ENCODE data around the gene SKAP1. TPM values are rescaled to one million over a fixed set of nuclear protein-coding genes. Genes with fewer than 3 reads are reported as not detected.

The SKAP1 gene
- total and polyA plus RNA-seq, 4 donors = 0.84 to 3.6 (median 3.1) TPM; not detected in 1

DNA sequence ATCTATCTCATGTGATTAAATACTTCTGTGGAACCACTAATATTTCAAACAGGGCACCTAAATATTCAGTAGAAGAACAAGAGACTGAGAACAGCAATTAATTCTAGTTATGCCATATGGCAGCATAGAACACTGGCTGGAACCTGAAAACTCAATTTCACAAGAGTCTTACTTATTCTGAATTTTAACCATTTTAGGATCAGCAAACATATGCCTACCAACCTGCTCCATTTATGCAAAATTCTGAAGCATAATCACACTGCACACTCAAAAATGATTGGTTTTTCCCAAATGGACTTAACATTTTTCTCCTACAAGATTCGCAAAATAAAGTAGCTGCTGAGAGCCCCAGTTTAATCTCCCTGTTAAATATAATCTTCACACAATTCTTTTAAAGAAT lies 43.2 kb downstream of the SKAP1 start:
- Histone ChIP-seq H3K4me3 (ENCODE audit: low read length in 2 of 2) (no peak overlapping the region), H3K4me1 (ENCODE audit: control insufficient read depth in 1 of 2, insufficient read depth in 2 of 2, low read length in 2 of 2) (no peaks in the 10 kb centered on the region), H3K27me3 (ENCODE audit: control insufficient read depth in 1 of 2, insufficient read depth in 2 of 2, low read length in 1 of 2) (no peaks in the 10 kb centered on the region), H3K9me3 (ENCODE audit: control insufficient read depth, low read length) (no peaks in the 10 kb centered on the region), H3K27ac (ENCODE audit: low read depth in 1 of 2, low read length in 2 of 2) (no peak overlapping the region), H3K36me3 (ENCODE audit: control insufficient read depth in 1 of 2, insufficient read depth in 2 of 2, low read length in 1 of 2) (no peaks in the 10 kb centered on the region)
- no peak for ATAC-seq (ENCODE audit: low FRiP score)
- intact Hi-C loops (cut with DNase I) = no loop called here
- DNase-seq = no peak
- 92 to 94% methylated on average over 1 of the region's 1 CpG for WGBS, 2 donors

DNA sequence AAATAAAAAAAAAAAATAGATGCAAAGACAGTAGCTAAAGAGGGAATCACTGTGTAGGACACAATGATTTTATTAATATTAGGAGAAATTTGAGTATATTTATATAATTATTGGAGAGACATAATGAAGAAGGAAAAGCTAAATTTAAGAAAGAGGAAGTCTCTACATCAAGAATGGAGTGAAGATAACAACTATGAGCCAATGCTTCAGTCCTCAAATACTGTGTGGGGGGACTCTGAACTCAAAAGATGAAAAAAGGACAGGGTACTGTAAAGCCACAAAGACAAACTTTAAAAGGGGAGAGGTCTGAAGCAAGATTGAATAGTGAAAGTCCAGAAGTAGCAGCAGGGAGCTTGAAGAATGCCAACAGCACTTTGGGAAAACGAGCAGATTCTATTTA lies 44.7 kb downstream of the SKAP1 start:
- intact Hi-C loops (cut with DNase I) = no loop called here
- 56 to 64% methylated on average over 1 of the region's 1 CpG for WGBS, 2 donors
- no peaks in the 10 kb centered on the region for H3K27me3 ChIP-seq (ENCODE audit: control insufficient read depth in 1 of 2, insufficient read depth in 2 of 2, low read length in 1 of 2)
- DNase-seq = no peak
- H3K36me3 ChIP-seq (ENCODE audit: control insufficient read depth in 1 of 2, insufficient read depth in 2 of 2, low read length in 1 of 2) = no peaks in the 10 kb centered on the region
- H3K4me1 ChIP-seq (ENCODE audit: control insufficient read depth in 1 of 2, insufficient read depth in 2 of 2, low read length in 2 of 2) = no peaks in the 10 kb centered on the region
- ATAC-seq (ENCODE audit: low FRiP score) = no peak
- H3K27ac ChIP-seq (ENCODE audit: low read depth in 1 of 2, low read length in 2 of 2) = no peak overlapping the region
- no peak overlapping the region for H3K4me3 ChIP-seq (ENCODE audit: low read length in 2 of 2)
- H3K9me3 ChIP-seq (ENCODE audit: control insufficient read depth, low read length) = no peaks in the 10 kb centered on the region

DNA sequence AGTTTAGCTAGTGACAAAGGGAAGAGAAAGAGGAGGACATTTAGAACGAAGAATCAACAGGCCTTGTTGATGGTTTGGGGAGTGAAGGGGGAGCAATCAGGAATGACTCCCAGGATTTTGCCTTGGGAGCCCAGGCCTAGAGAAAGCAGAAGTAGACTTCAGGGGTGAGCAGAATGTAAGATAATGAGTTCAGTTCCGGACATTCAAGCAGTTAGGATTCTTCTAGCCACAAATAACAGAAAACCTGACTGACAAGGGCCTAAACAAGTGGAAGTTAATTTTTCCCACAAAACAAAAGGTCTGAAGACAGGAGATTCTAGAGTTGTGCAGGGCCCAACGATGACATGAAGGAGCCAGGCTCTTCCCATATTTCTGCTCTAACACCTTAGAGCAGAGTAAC lies 45.9 kb downstream of the SKAP1 start:
- H3K4me3 ChIP-seq (ENCODE audit: low read length in 2 of 2) = no peak overlapping the region
- 91 to 100% methylated on average over 3 of the region's 3 CpGs for WGBS, 2 donors
- no peaks in the 10 kb centered on the region for H3K4me1 ChIP-seq (ENCODE audit: control insufficient read depth in 1 of 2, insufficient read depth in 2 of 2, low read length in 2 of 2)
- H3K27ac ChIP-seq (ENCODE audit: low read depth in 1 of 2, low read length in 2 of 2) = no peak overlapping the region
- DNase-seq = no peak
- H3K9me3 ChIP-seq (ENCODE audit: control insufficient read depth, low read length) = no peaks in the 10 kb centered on the region
- intact Hi-C loops (cut with DNase I) = no loop called here
- no peak for ATAC-seq (ENCODE audit: low FRiP score)
- no peaks in the 10 kb centered on the region for H3K36me3 ChIP-seq (ENCODE audit: control insufficient read depth in 1 of 2, insufficient read depth in 2 of 2, low read length in 1 of 2)
- no peaks in the 10 kb centered on the region for H3K27me3 ChIP-seq (ENCODE audit: control insufficient read depth in 1 of 2, insufficient read depth in 2 of 2, low read length in 1 of 2)

DNA sequence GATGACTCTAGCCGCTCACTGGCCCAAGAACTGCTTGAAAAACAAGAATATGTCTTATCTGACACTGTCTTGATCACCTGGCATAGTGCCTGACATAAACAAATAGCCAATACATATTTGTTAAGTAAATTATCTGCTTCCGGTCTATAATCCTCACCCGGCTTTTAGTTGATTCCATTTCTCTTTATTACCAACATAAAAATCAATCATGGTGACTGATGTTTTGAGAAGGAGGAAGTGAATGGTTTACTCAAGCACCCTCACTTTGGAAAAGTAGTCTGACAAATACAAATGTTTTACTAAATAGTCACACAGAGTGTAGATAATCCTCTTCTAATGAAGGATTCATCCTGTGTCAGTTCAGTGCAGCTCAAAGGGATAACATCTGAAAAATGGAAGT lies 47.0 kb downstream of the SKAP1 start:
- Histone ChIP-seq H3K36me3 (ENCODE audit: control insufficient read depth in 1 of 2, insufficient read depth in 2 of 2, low read length in 1 of 2) (no peaks in the 10 kb centered on the region), H3K9me3 (ENCODE audit: control insufficient read depth, low read length) (no peaks in the 10 kb centered on the region), H3K4me1 (ENCODE audit: control insufficient read depth in 1 of 2, insufficient read depth in 2 of 2, low read length in 2 of 2) (no peaks in the 10 kb centered on the region), H3K27ac (ENCODE audit: low read depth in 1 of 2, low read length in 2 of 2) (no peak overlapping the region), H3K27me3 (ENCODE audit: control insufficient read depth in 1 of 2, insufficient read depth in 2 of 2, low read length in 1 of 2) (no peaks in the 10 kb centered on the region), H3K4me3 (ENCODE audit: low read length in 2 of 2) (no peak overlapping the region)
- no peak for ATAC-seq (ENCODE audit: low FRiP score)
- WGBS, 2 donors = 83 to 86% methylated on average over 3 of the region's 3 CpGs
- no peak for DNase-seq
- intact Hi-C loops (cut with DNase I) = no loop called here

DNA sequence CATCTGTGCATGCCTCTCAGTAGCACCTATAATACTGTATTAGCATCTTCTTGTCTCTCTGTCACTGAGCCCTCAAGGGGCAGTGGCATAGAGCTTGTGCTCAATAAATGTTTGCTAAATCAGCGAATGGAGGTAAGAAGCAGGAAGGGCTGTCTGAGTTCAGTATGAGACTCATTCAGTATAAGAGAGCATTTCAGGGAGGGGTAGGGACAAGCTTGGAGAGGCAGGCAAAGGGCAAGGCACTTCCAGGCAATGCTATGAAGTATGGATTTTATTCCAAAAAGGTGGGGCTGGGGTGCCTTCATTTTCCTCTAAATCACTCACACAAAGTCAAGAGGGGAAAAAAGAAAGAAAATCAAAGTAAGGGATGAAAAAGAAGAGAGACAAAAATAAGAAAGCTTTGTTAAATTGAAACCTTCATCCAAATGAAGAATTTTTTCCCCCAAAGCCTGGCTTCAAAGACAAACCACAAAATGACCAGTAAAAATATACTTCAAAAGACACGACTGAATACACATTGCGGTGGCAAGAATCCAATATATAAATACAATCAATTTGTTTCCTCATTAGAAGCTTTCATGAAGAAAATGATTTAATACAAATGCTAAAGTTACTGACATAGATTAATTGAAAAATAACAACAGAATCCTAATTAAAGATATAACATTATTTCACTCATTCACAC lies 51.2 kb downstream of the SKAP1 start:
- no peaks in the 10 kb centered on the region for H3K27me3 ChIP-seq (ENCODE audit: control insufficient read depth in 1 of 2, insufficient read depth in 2 of 2, low read length in 1 of 2)

DNA sequence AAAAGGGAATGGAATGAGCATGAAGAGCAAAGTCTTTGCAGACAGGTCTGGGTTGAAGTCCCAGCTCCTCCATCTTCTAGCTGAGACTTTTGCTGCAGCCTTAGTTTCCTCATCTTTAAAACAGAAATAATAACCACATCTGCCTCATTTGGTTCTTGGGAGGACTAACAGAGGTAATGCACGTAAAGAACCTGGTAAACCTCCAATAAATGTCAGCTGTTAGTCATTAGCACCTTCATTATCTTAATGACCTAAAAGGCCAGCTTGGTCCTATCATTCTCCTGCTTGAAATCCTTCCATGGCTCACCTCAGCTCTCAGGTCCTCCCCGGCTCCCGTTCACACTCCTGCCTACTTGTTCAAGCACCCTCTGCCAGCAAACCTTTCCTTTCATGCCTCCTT lies 51.8 kb downstream of the SKAP1 start:
- DNase-seq (no peak), ATAC-seq (ENCODE audit: low FRiP score) (no peak)
- WGBS, 2 donors = 67 to 70% methylated on average over 3 of the region's 3 CpGs
- intact Hi-C loops (cut with DNase I) = no loop called here
- no peak overlapping the region for H3K4me3 ChIP-seq (ENCODE audit: low read length in 2 of 2)
- H3K4me1 ChIP-seq (ENCODE audit: control insufficient read depth in 1 of 2, insufficient read depth in 2 of 2, low read length in 2 of 2) = no peaks in the 10 kb centered on the region
- H3K27ac ChIP-seq (ENCODE audit: low read depth in 1 of 2, low read length in 2 of 2) = no peak overlapping the region
- H3K9me3 ChIP-seq (ENCODE audit: control insufficient read depth, low read length) = no peaks in the 10 kb centered on the region
- H3K36me3 ChIP-seq (ENCODE audit: control insufficient read depth in 1 of 2, insufficient read depth in 2 of 2, low read length in 1 of 2) = no peaks in the 10 kb centered on the region
- H3K27me3 ChIP-seq (ENCODE audit: control insufficient read depth in 1 of 2, insufficient read depth in 2 of 2, low read length in 1 of 2) = no peaks in the 10 kb centered on the region

More for the DNA sequence above, 51.2 kb downstream of the SKAP1 start:
- no peak for DNase-seq
- no peak overlapping the region for H3K4me3 ChIP-seq (ENCODE audit: low read length in 2 of 2)
- ATAC-seq (ENCODE audit: low FRiP score) = no peak
- intact Hi-C loops (cut with DNase I) = no loop called here
- WGBS, 2 donors = 72 to 76% methylated on average over 3 of the region's 3 CpGs
- no peaks in the 10 kb centered on the region for H3K36me3 ChIP-seq (ENCODE audit: control insufficient read depth in 1 of 2, insufficient read depth in 2 of 2, low read length in 1 of 2)
- H3K9me3 ChIP-seq (ENCODE audit: control insufficient read depth, low read length) = no peaks in the 10 kb centered on the region
- no peak overlapping the region for H3K27ac ChIP-seq (ENCODE audit: low read depth in 1 of 2, low read length in 2 of 2)
- no peaks in the 10 kb centered on the region for H3K4me1 ChIP-seq (ENCODE audit: control insufficient read depth in 1 of 2, insufficient read depth in 2 of 2, low read length in 2 of 2)

DNA sequence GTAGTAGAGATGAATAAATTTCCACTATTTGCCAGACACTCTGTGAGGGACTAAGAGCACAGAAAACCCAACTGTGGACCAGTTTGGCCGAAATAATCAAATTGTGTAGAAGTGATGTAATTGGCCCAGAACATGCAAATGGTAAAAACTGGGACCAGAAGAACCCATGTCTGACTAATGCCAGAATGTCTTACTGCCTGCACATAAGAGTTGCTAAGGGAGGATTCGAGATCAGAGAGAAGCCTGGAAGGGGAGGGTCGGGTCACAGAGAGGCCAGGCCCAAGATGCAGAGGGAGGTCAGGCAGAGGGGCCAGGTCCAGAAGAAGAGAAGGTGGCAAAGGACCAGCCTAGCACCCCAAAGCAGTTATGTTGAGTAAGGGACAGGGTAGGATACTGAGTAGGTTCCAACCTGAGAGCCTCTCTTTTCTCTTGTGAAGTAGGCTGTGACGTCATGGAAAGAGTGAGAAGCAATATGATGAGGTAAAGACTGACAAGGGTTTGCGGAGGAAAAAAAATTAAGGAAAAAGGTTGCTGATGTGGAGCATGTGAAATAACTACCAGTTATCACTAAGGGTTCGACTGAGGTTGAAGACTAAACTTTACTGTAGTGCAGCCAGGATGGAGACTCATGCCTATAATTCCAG lies 53.2 kb downstream of the SKAP1 start:
- Histone ChIP-seq H3K4me1 (ENCODE audit: control insufficient read depth in 1 of 2, insufficient read depth in 2 of 2, low read length in 2 of 2) (no peaks in the 10 kb centered on the region), H3K36me3 (ENCODE audit: control insufficient read depth in 1 of 2, insufficient read depth in 2 of 2, low read length in 1 of 2) (no peaks in the 10 kb centered on the region), H3K27me3 (ENCODE audit: control insufficient read depth in 1 of 2, insufficient read depth in 2 of 2, low read length in 1 of 2) (no peaks in the 10 kb centered on the region), H3K27ac (ENCODE audit: low read depth in 1 of 2, low read length in 2 of 2) (no peak overlapping the region), H3K9me3 (ENCODE audit: control insufficient read depth, low read length) (no peaks in the 10 kb centered on the region), H3K4me3 (ENCODE audit: low read length in 2 of 2) (no peak overlapping the region)
- DNase-seq (no peak), ATAC-seq (ENCODE audit: low FRiP score) (no peak)
- WGBS, 2 donors = 79 to 82% methylated on average over 6 of the region's 6 CpGs
- intact Hi-C loops (cut with DNase I) = no loop called here

DNA sequence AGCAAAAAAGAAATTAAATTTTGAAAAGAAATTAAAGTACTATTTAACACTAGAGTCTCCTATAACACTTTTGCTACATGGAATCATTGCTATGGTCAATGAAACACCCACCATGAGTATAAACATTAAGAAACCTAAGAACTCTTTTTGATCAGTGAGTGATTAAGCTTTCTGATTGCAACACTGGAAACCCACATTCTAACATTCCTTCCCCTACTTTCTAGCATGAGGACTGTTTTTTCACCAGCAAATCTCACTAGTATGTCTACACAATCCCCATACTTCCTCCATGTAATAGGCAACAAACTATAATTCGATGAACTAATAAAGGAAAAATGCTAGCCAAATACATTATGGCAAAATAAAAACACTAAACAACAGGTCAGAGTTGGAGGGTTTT lies 54.7 kb downstream of the SKAP1 start:
- no peak overlapping the region for H3K4me3 ChIP-seq (ENCODE audit: low read length in 2 of 2)
- ATAC-seq (ENCODE audit: low FRiP score) = no peak
- H3K4me1 ChIP-seq (ENCODE audit: control insufficient read depth in 1 of 2, insufficient read depth in 2 of 2, low read length in 2 of 2) = no peaks in the 10 kb centered on the region
- WGBS, 2 donors = 57 to 71% methylated on average over 1 of the region's 1 CpG
- intact Hi-C loops (cut with DNase I) = no loop called here
- H3K9me3 ChIP-seq (ENCODE audit: control insufficient read depth, low read length) = no peaks in the 10 kb centered on the region
- no peak overlapping the region for H3K27ac ChIP-seq (ENCODE audit: low read depth in 1 of 2, low read length in 2 of 2)
- no peaks in the 10 kb centered on the region for H3K27me3 ChIP-seq (ENCODE audit: control insufficient read depth in 1 of 2, insufficient read depth in 2 of 2, low read length in 1 of 2)
- H3K36me3 ChIP-seq (ENCODE audit: control insufficient read depth in 1 of 2, insufficient read depth in 2 of 2, low read length in 1 of 2) = no peaks in the 10 kb centered on the region
- no peak for DNase-seq

DNA sequence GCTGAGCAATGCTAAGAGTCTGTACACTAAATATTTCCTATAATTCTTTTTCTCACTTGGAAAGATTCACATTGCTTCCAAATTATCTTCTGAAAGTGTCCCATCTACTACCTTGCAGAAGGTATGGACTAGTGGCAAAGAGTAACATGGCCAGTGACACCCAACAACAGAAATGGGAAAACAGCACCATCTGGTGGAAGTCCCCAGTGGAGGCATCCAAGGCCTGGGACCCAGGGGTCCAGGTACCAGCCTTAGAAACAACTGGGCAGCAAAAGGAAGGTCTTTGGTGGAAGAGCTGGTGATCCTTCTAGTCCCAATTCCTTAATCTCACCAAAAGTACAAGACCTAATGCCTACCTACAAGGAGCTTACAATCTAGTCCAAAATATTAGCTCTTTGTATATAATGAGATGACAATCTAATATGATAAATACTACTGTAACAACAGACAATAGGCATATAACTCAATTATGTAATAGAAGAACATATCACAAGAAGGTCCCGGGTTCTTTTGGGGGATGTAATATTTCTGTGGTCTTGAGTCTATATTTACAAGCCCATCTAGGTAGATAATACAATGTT lies 55.3 kb downstream of the SKAP1 start:
- DNase-seq (no peak), ATAC-seq (ENCODE audit: low FRiP score) (no peak)
- WGBS, 2 donors = 58 to 61% methylated on average over 1 of the region's 1 CpG
- H3K9me3 ChIP-seq (ENCODE audit: control insufficient read depth, low read length) = no peaks in the 10 kb centered on the region
- intact Hi-C loops (cut with DNase I) = no loop called here
- H3K27me3 ChIP-seq (ENCODE audit: control insufficient read depth in 1 of 2, insufficient read depth in 2 of 2, low read length in 1 of 2) = no peaks in the 10 kb centered on the region
- no peaks in the 10 kb centered on the region for H3K4me1 ChIP-seq (ENCODE audit: control insufficient read depth in 1 of 2, insufficient read depth in 2 of 2, low read length in 2 of 2)
- no peaks in the 10 kb centered on the region for H3K36me3 ChIP-seq (ENCODE audit: control insufficient read depth in 1 of 2, insufficient read depth in 2 of 2, low read length in 1 of 2)
- no peak overlapping the region for H3K4me3 ChIP-seq (ENCODE audit: low read length in 2 of 2)
- H3K27ac ChIP-seq (ENCODE audit: low read depth in 1 of 2, low read length in 2 of 2) = no peak overlapping the region

Data from aorta (tissue), 5 donors.